BJ (cell line): ENCODE measurements around the gene AHDC1. TPM values are rescaled to one million over a fixed set of nuclear protein-coding genes. Genes with fewer than 3 reads are reported as not detected.

Experiments used
- CTCF ChIA-PET: fragments of 350-600 bp; formaldehyde crosslinking; extraction: SDS; loops from one replicate; lab custom pipeline; 2021; ENCODE audit warnings: antibody characterized with exemption, inconsistent platforms; lab: Yijun Ruan, JAX
- POLR2A ChIA-PET: fragments of 300-600 bp; sonication (Branson Sonifier 250); formaldehyde crosslinking; extraction: SDS; loops from one replicate; lab custom pipeline; 2021; ENCODE audit warnings: antibody characterized with exemption; lab: Charles Lee
- DNase-seq: peaks from one replicate; pipeline ENCODE4 v3.0.0-alpha.2; 2011; ENCODE audit warnings: low read depth
- H3K27me3 ChIP-seq: 2 replicates; pipeline ENCODE4 v1.6.0; 2011; ENCODE audit warnings: low read length; ENCODE audit not compliant: control insufficient read depth, insufficient read depth
- H3K36me3 ChIP-seq: 2 replicates; pipeline ENCODE4 v1.5.1; 2011; ENCODE audit warnings: low read length; ENCODE audit not compliant: control insufficient read depth, insufficient read depth
- H3K4me3 ChIP-seq: 2 replicates; pipeline ENCODE4 v1.5.1; 2011; ENCODE audit warnings: low read depth, mild to moderate bottlenecking, control low read depth, low read length
- polyA plus RNA-seq: library from polyadenylated mRNA; depleted of rRNA; stranded (reverse); fragments of >200 nt; gene quantifications from 2 replicates; pipeline ENCODE4 v1.2.3, GENCODE V29; 2011
- TF ChIP-seq, protein P1 (sequence below): IDR thresholded peaks from 2 replicates; pipeline ENCODE4 v1.5.1; 2011; ENCODE audit warnings: low read depth, mild to moderate bottlenecking, control low read depth, inconsistent platforms, low read length, moderate library complexity; ENCODE audit not compliant: insufficient read depth

The AHDC1 gene
- polyA plus RNA-seq, 1 experiment: 4.1 TPM

DNA sequence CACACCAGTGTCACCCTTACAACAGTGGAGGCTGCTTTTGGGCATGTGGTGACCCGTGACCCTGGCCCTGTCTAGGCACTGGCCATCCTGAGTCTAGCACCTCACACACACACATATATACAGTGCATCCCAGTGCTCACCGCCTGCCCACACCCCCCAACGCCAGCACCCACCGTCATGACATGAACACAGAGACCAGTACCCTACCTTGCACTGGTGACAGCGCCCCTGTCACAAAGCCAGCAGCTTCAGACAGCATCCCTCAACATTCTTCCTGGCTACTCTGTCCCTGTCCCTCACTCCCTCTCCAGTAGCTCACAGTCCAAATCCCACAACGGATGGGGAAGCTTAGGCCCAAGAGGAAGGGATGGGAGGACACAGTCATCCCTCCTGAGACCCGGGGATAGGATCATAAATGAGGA, 27.1 kb downstream of the AHDC1 start:
- Histone ChIP-seq H3K27me3 (no peaks in the 10 kb centered on the region), H3K4me3 (no peak overlapping the region), H3K36me3 (no peaks in the 10 kb centered on the region)
- POLR2A ChIA-PET: no interaction called here
- TF ChIP-seq, protein P1, sequence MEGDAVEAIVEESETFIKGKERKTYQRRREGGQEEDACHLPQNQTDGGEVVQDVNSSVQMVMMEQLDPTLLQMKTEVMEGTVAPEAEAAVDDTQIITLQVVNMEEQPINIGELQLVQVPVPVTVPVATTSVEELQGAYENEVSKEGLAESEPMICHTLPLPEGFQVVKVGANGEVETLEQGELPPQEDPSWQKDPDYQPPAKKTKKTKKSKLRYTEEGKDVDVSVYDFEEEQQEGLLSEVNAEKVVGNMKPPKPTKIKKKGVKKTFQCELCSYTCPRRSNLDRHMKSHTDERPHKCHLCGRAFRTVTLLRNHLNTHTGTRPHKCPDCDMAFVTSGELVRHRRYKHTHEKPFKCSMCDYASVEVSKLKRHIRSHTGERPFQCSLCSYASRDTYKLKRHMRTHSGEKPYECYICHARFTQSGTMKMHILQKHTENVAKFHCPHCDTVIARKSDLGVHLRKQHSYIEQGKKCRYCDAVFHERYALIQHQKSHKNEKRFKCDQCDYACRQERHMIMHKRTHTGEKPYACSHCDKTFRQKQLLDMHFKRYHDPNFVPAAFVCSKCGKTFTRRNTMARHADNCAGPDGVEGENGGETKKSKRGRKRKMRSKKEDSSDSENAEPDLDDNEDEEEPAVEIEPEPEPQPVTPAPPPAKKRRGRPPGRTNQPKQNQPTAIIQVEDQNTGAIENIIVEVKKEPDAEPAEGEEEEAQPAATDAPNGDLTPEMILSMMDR: no peak
- DNase-seq: no peak
- CTCF ChIA-PET: interaction anchor here (0.9 to 1.8 kb wide), 3 partner anchors 9 to 20 kb away, joined by 3 to 5 read pairs (median 5); no protein-coding TSS in a partner anchor

DNA sequence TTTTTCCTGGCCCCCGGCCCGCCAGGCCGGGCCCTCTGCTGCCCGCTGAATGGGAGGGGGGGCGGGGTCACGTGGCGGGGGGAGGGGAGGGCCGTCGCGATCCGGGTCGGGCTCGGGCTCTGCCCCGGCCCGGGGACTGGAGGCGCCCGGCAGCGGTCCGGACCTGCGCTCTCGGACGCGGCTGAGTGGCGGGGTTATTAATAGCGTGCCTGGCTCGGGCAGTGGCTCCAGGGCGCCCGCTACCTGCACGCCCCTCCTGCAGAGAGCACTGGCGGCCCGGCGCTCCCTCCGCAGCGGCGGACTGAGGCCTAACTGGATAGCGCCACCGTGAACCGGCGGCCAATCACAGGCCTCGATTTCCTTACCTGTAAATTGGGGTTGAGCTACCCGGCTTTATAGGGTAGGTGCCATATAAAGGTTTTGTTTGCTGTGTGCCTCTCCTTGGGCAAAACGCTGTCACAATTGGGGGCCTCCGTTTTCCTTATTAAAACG, 28.1 kb downstream of the AHDC1 start:
- Histone ChIP-seq H3K4me3 (peak overlapping the region; percentile 32), H3K36me3 (no peaks in the 10 kb centered on the region), H3K27me3 (no peaks in the 10 kb centered on the region)
- TF ChIP-seq, protein P1: no peak
- POLR2A ChIA-PET: interaction anchor here (1.0 kb wide), 1 partner anchor 19 kb away, joined by 12 read pairs; no protein-coding TSS in a partner anchor
- no peak for DNase-seq
- CTCF ChIA-PET: interaction anchor here (0.6 to 2.7 kb wide), 7 partner anchors 7 to 279 kb away, joined by 3 to 12 read pairs (median 5); no protein-coding TSS in a partner anchor

DNA sequence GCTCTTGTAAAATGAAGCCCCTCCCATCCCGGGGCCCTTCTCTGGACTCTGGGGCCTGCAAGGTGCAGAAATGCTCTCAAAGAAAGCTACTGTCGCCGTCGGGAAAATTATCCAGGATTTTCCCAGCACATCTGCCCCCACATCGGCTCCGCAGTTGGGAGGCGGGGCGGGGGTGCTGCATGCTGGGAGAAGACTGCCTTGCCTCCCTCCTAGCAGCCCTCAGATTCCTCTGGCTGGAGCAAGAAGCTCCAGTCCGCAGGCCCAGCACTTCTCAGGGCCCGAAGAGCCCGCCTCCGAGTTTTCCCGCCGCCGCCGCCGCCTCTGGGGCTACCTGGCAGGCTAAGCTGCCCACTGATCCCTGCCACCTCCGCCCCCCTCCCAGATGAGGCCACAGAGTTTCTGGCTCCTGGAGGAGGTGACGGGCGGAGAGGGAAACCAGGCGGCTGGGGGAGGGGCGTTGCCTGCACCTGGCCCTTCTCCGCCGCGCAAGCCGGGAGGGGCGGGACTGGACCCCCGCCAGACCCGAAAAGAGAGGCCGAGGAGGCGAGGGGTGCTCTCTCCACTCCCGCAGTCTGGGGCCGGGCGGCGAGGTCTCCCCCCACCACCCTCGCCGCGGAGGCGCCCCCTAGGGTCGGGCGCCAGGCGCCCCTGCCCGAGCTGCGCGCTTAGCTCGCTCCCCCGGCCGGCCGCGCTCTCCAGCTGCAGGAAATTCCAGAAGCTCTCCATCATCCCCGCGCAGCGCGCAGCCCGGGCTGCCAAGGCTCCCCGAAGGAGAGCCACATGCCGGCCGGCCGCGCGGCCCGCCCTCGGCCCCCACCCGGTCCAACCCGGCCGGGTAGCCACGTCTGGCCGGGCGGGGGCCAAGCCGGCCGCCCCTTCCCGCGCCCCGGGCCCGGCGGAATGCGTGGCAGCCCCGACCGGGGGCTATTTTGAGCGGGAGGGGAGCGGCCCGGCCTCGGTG, 28.8 kb downstream of the AHDC1 start:
- POLR2A ChIA-PET: interaction anchor here (0.6 to 1.0 kb wide), 2 partner anchors 17 to 18 kb away, joined by 4 to 12 read pairs; no protein-coding TSS in a partner anchor
- CTCF ChIA-PET: interaction anchor here (0.6 to 2.7 kb wide), 10 partner anchors 8 to 278 kb away, joined by 3 to 12 read pairs (median 4); no protein-coding TSS in a partner anchor
- peak overlapping the region; percentile 32 for H3K4me3 ChIP-seq

DNA sequence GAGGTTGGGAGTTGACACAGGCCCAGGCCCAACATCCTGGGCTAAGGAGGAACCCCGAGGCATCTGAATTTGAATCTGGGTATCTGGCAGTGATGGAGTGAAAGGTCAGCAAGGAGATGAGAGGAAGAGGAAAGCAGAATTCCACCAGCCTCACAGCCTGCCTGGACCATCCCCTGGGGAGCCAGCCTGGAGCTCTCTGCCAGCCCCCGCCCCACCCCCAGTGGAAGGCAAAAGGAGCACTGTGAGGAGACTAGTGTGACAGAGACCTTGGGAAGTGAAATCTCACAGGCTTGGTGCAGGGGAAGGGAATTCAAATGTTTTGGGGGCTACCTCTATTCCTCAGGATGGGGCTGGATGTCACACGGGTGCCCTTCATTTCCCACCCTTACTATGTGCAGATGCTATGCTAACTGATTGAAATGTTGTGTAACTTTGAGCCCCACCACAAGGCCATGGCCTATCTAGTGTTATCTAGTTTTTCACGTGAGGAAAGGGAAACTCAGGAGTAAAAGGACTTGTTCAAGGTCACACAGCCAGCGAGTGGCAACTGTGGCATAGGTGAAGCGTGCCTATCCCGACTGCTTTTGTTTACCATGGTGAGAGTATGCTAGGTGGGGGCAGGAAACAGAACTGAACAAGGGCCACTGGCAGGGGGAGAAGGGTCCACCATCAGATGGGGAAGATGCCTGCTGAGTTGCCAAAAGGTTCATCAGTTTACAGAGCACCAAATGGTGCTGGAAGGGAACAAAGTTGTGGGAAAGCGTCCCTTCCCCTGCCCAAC, 29.8 kb downstream of the AHDC1 start:
- POLR2A ChIA-PET: no interaction called here
- Histone ChIP-seq H3K36me3 (no peaks in the 10 kb centered on the region; the same call in 1 of the 2 replicates), H3K27me3 (no peaks in the 10 kb centered on the region), H3K4me3 (no peak overlapping the region)
- DNase-seq: no peak
- CTCF ChIA-PET: interaction anchor here (0.6 to 2.7 kb wide), 11 partner anchors 9 to 87 kb away, joined by 3 to 12 read pairs (median 4); no protein-coding TSS in a partner anchor
- TF ChIP-seq, protein P1: no peak

More for the DNA sequence above, 28.8 kb downstream of the AHDC1 start:
- DNase-seq: no peak
- TF ChIP-seq, protein P1: peak; percentile 23; the same call in 1 of the 2 replicates
- Histone ChIP-seq H3K27me3 (no peaks in the 10 kb centered on the region), H3K36me3 (no peaks in the 10 kb centered on the region; the same call in 1 of the 2 replicates)
